Calu3 (cell line): Measurements from ENCODE around the gene AP3S1. TPM values are rescaled to one million over a fixed set of nuclear protein-coding genes. Genes with fewer than 3 reads are reported as not detected.

Experiments
- BruUV-seq: library from RNA; stranded (reverse); fragments of 400-500 nt; replicated peaks from 2 replicates; lab custom pipeline; 2021; lab: Mats Ljungman, UMichigan
- CTCF ChIA-PET: fragments of 300-600 bp; sonication (Branson Sonifier 250); formaldehyde crosslinking; loops from one replicate; lab custom pipeline; 2022; ENCODE audit warnings: antibody characterized with exemption; lab: Charles Lee
- DNase-seq: peaks from one replicate; pipeline ENCODE4 v3.0.0; 2022
- H3K27ac Mint-ChIP-seq: one replicate; pipeline ENCODE4 v1.8.0; 2022; ENCODE audit warnings: mixed read lengths; ENCODE audit not compliant: unreplicated experiment
- H3K27me3 Mint-ChIP-seq: one replicate; pipeline ENCODE4 v1.8.0; 2022; ENCODE audit warnings: mixed read lengths; ENCODE audit not compliant: unreplicated experiment
- H3K36me3 Mint-ChIP-seq: one replicate; pipeline ENCODE4 v1.8.0; 2022; ENCODE audit warnings: mild to moderate bottlenecking, moderate library complexity, mixed read lengths; ENCODE audit not compliant: insufficient read depth, unreplicated experiment
- H3K4me1 Mint-ChIP-seq: one replicate; pipeline ENCODE4 v1.8.0; 2022; ENCODE audit warnings: mild to moderate bottlenecking, low read depth, mixed read lengths; ENCODE audit not compliant: unreplicated experiment
- H3K4me3 Mint-ChIP-seq: one replicate; pipeline ENCODE4 v1.8.0; 2022; ENCODE audit warnings: mild to moderate bottlenecking, low read depth, moderate library complexity, mixed read lengths; ENCODE audit not compliant: unreplicated experiment
- H3K9me3 Mint-ChIP-seq: one replicate; pipeline ENCODE4 v1.8.0; 2022; ENCODE audit warnings: low read depth, mixed read lengths; ENCODE audit not compliant: unreplicated experiment
- CTCF ChIP-seq: fragments of 200-600 bp; IDR thresholded peaks from one replicate; pipeline ENCODE4 v1.8.0; 2022; ENCODE audit warnings: antibody characterized with exemption; ENCODE audit not compliant: unreplicated experiment
- intact Hi-C: fragments of 100-400 bp; cut with micrococcal nuclease; formaldehyde crosslinking; loops from one replicate; pipeline ENCODE4 v1.10.0; 2022; ENCODE audit not compliant: unreplicated experiment
- total RNA-seq: library from RNA; stranded (reverse); gene quantifications from 2 replicates; pipeline ENCODE4 v1.2.3, GENCODE V29; 2022

AP3S1 gene
- total RNA-seq, 1 experiment from 2014 or later: 101 TPM

GRCh38 chr5:115946655-115947054, 104.9 kb downstream of the AP3S1 start:
- CTCF ChIA-PET: no interaction called here
- BruUV-seq: no TSS peak
- peaks cover under 1% of the 10 kb centered on the region for H3K4me1 Mint-ChIP-seq
- intact Hi-C loops: no loop called here
- H3K27ac Mint-ChIP-seq: no peak overlapping the region
- no peak overlapping the region for H3K4me3 Mint-ChIP-seq
- DNase-seq: no peak
- no peaks in the 10 kb centered on the region for H3K9me3 Mint-ChIP-seq
- no peaks in the 10 kb centered on the region for H3K27me3 Mint-ChIP-seq
- no peaks in the 10 kb centered on the region for H3K36me3 Mint-ChIP-seq
- no peak for TF ChIP-seq CTCF

DNA sequence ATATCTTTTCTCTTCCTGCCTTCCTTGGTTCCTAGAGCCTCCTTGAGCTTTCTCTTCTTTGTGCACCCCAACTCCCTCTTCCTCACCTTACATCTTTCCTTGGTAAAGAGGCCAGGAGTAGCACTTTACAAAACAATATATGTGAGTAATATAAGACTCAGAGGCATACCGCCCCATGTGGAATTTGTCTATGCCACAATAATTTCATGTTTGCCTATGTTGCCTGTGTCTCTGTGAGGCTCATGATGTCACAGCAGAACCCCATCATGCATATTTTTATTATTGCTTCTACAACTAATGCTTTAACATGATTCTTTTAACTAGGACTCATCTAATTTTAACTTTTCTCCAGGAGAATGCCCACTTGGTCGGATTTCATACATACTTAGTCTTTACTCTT, 105.5 kb downstream of the AP3S1 start:
- intact Hi-C loops: no loop called here
- no TSS peak for BruUV-seq
- TF ChIP-seq CTCF: no peak
- Mint-ChIP-seq H3K27me3 (no peaks in the 10 kb centered on the region), H3K36me3 (no peaks in the 10 kb centered on the region), H3K4me3 (no peak overlapping the region), H3K27ac (no peak overlapping the region), H3K4me1 (no peaks in the 10 kb centered on the region), H3K9me3 (no peaks in the 10 kb centered on the region)
- CTCF ChIA-PET: interaction anchor here (0.6 kb wide), 1 partner anchor 93 kb away, joined by 3 read pairs; no protein-coding TSS in a partner anchor
- DNase-seq: no peak

DNA sequence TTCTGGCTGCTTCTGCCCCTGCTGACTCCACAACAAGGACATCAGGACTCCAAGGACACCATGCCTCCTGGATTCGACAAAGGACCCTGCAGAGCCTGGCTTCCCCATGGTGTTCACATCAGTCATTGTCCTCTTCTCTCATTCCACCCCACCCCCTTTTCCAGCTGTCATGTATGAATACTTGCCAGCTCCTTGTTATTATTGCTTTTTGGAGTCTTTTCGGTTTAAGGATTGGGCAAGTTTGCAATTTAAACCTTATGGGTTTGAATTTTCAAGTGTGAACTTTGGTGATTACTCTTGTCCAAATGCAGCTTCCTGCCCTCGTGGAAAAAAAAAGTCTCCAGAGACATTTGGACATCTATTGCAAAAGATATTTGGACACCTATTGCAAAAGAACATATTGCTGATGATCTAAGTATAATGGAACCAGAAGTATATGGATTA, 106.4 kb downstream of the AP3S1 start:
- no TSS peak for BruUV-seq
- CTCF ChIA-PET: interaction anchor here (0.5 to 0.6 kb wide), 2 partner anchors 92 to 288 kb away, joined by 3 to 6 read pairs; no protein-coding TSS in a partner anchor
- Mint-ChIP-seq H3K27me3 (no peaks in the 10 kb centered on the region), H3K27ac (no peak overlapping the region), H3K36me3 (no peaks in the 10 kb centered on the region), H3K9me3 (no peaks in the 10 kb centered on the region), H3K4me3 (no peak overlapping the region), H3K4me1 (no peaks in the 10 kb centered on the region)
- no peak for DNase-seq
- no peak for TF ChIP-seq CTCF
- intact Hi-C loops: no loop called here

DNA sequence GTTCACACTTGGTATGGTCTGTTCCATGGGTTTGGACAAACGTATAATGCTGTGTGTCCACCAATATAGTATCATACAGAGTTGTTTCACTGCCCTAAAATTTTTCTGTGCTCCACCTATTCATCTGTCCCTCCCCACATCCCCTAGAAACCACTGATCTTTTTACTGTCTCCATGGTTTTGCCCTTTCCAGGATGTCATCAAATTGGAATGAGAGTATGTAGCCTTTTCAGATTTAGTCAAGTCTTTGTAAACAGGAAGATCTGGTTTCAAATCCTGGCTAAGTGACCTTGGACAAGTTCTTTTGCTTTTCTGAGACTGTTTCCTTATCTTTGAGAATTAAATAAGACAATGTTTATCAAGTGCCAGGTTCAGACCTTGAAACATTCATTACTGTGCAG, 107.4 kb downstream of the AP3S1 start:
- CTCF ChIA-PET: interaction anchor here (0.7 kb wide), 1 partner anchor 661 kb away, joined by 3 read pairs; no protein-coding TSS in a partner anchor
- no TSS peak for BruUV-seq
- TF ChIP-seq CTCF: no peak
- Mint-ChIP-seq H3K4me1 (no peaks in the 10 kb centered on the region), H3K27ac (no peak overlapping the region), H3K36me3 (no peaks in the 10 kb centered on the region), H3K27me3 (no peaks in the 10 kb centered on the region), H3K9me3 (no peaks in the 10 kb centered on the region), H3K4me3 (no peak overlapping the region)
- intact Hi-C loops: no loop called here
- DNase-seq: no peak
